Psoas muscle (tissue), 8 donors: Measurements from ENCODE around the gene SPECC1L. TPM values are rescaled to one million over a fixed set of nuclear protein-coding genes. Genes with fewer than 3 reads are reported as not detected.
"Not testable (repeated sequence)": the region's sequence is repeated elsewhere in the genome, so short reads cannot be mapped to it uniquely, and the experiment has no call there.

ENCODE experiments used
- ATAC-seq, 4 donors: fragments of 200-7000 bp; cut with Tn5 transposase; one replicate each; pipeline ENCODE4 v1.9.1; 2020; ENCODE audit warnings: moderate library complexity in 3 of 4, mild to moderate bottlenecking in 2 of 4
- DNase-seq, 2 donors: peaks; one replicate each; pipeline ENCODE4 v3.0.0-alpha.2; 2020
- H3K27ac ChIP-seq: fragments of 200-600 bp; one replicate; pipeline ENCODE4 v1.8.0; 2022
- H3K27me3 ChIP-seq, 3 donors: fragments of 200-600 bp in 1 of 3; one replicate each; pipeline versions ENCODE4 v1.6.1 to v1.8.0; 2013 to 2022; ENCODE audit warnings: low read length in 2 of 3, mild to moderate bottlenecking in 2 of 3, moderate library complexity in 1 of 3; ENCODE audit not compliant: insufficient read depth in 3 of 3
- H3K36me3 ChIP-seq, 2 donors: fragments of 200-600 bp in 1 of 2; one replicate each; pipeline versions ENCODE4 v1.6.1 to v1.8.0; 2013 to 2022; ENCODE audit warnings: low read depth in 1 of 2, mild to moderate bottlenecking in 1 of 2, moderate library complexity in 1 of 2; ENCODE audit not compliant: insufficient read depth in 1 of 2
- H3K4me1 ChIP-seq: fragments of 200-600 bp; one replicate; pipeline ENCODE4 v1.8.0; 2022
- H3K4me3 ChIP-seq: fragments of 200-600 bp; one replicate; pipeline ENCODE4 v1.8.0; 2022; ENCODE audit warnings: mild to moderate bottlenecking
- H3K9me3 ChIP-seq: fragments of 200-600 bp; one replicate; pipeline ENCODE4 v1.8.0; 2022
- CTCF ChIP-seq: fragments of 200-600 bp; IDR thresholded peaks from one replicate; pipeline ENCODE4 v1.8.0; 2022; ENCODE audit warnings: antibody characterized with exemption
- WGBS, 3 donors: extraction: QIAGEN DNeasy Blood & Tissue Kit; methylation state at CpG; one replicate each; pipeline versions ENCODE4 v1.1.6 to v1.1.7; 2013; 5-methylcytosine and 5-hydroxymethylcytosine counted together
- intact Hi-C, 2 donors: fragments of 100-400 bp; cut with DNase I; formaldehyde crosslinking; loops; one replicate each; pipeline versions ENCODE4 v1.11.0 to v1.14.2; 2022
- polyA plus RNA-seq, 3 donors: library from polyadenylated mRNA; stranded (reverse); fragments of 200-250 nt; gene quantifications; one replicate each; pipeline ENCODE4 v1.2.3, GENCODE V29; 2013
- total RNA-seq, 4 donors: library from RNA; stranded (reverse); fragmentation: NEBNext Ultra II Directional in 2 of 4; extraction: Animal tissue kit (Norgen Biotek cat#: 25700) in 2 of 4; gene quantifications; one replicate each; pipeline versions ENCODE4 v1.2.1 to v1.2.4, GENCODE V29; 2021 to 2023
- donor health status: healthy with polysubstance abuse.
- donor health status: DM: no; HTN: no; CAD: no; lungs with moderate emphysema.
- donor health status: Bipolar disorder and iron deficiency.
- donor health status: healthy.
- donor health status: DM: yes; HTN: yes; CAD: no.
- donor health status: DM: no; HTN: no; CAD: no.
- donor health status: DM: no; HTN: no; CAD: no.
- donor health status: DM: yes; HTN: yes; CAD: no.

Gene SPECC1L
- total and polyA plus RNA-seq, 7 donors = 6.8 to 29.9 (median 23.6) TPM

DNA sequence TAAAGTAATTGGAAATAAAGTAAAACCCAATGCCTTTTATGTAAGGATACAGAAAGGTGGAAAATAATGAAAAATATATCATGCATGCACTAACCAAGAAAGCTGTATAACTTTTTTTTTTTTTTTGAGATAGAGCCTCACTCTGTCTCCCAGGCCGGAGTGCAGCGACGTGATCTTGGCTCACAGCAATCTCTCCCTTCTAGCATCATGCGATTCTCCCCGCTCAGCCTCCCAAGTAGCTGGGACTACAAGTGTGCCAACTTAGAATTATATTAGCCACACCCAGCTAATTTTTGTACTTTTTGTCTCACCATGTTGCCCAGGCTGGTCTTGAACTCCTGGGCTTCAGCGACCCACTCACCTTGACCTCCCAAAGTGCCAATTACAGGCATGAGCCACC is 30.2 kb upstream of the SPECC1L start:
- TF ChIP-seq CTCF = no peak

DNA sequence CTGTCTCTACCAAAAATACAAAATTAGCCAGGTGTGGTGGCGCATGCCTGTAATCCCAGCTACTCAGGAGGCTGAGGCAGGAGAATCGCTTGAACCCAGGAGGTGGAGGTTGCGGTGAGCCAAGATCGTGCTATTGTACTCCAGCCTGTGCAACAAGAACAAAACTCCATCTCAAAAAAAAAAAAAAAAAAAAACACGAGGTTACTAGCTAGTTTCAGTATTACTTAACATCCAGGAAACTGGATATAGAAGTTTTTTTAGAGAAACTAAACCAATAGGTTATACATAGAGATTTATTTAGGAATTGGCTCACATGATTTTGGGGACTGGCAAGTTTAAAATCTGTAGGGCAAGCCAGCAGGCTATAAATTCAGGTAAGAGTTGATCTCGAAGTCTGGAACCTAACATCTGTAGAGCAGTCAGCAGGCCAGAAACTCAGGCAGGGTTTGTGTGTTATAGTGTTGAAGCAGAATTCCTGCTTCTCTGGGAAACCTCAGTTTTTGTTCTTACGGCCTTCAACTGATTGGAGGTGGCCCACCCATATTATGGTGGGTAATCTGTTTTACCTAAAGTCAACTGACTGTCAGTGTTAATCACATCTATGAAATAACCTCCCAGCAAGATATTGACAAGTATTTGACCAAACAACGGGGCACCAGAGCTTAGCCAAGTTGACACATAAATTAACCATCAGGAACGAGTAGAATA is 29.5 kb upstream of the SPECC1L start:
- ATAC-seq, H3K27ac ChIP-seq, H3K4me3 ChIP-seq, H3K9me3 ChIP-seq, DNase-seq, H3K36me3 ChIP-seq, H3K4me1 ChIP-seq, H3K27me3 ChIP-seq: not testable (repeated sequence)
- WGBS, 3 donors = 76 to 89% (median 81%) methylated on average over 9 of the region's 9 CpGs
- intact Hi-C loops = loop anchor here in 1 of 2 donors (10.0 kb wide), 1 partner anchor 136 kb away; no protein-coding TSS in a partner anchor

More for the DNA sequence above, 30.2 kb upstream of the SPECC1L start:
- Histone ChIP-seq H3K27ac (no peak overlapping the region), H3K4me1 (no peaks in the 10 kb centered on the region), H3K4me3 (no peak overlapping the region), H3K36me3 (no peaks in the 10 kb centered on the region), H3K9me3 (no peaks in the 10 kb centered on the region), H3K27me3 (no peaks in the 10 kb centered on the region)
- no peak for DNase-seq
- ATAC-seq = no peak
- intact Hi-C loops = loop anchor here in 1 of 2 donors (10.0 kb wide), 1 partner anchor 136 kb away; no protein-coding TSS in a partner anchor
- 45 to 68% (median 50%) methylated on average over 6 of the region's 6 CpGs for WGBS, 3 donors

- H3K36me3 ChIP-seq, H3K27ac ChIP-seq, H3K27me3 ChIP-seq, H3K4me1 ChIP-seq, H3K9me3 ChIP-seq, ATAC-seq: not testable (repeated sequence)
- intact Hi-C loops = loop anchor here in 1 of 2 donors (10.0 kb wide), 1 partner anchor 139 kb away; no protein-coding TSS in a partner anchor
- WGBS, 3 donors = 41 to 48% (median 47%) methylated on average over 2 to 3 of the region's 3 CpGs
- DNase-seq = peak in 1 of 2 donors; percentile 46
- H3K4me3 ChIP-seq = peak overlapping the region; percentile 18
These were observed 27.2 kb upstream of the SPECC1L start for GRCh38 chr22:24243417-24243816.

- Histone ChIP-seq H3K27ac (peak overlapping the region; percentile 30), H3K4me3 (peak overlapping the region; percentile 44), H3K36me3 (no peaks in the 10 kb centered on the region), H3K27me3 (no peaks in the 10 kb centered on the region), H3K9me3 (no peaks in the 10 kb centered on the region), H3K4me1 (peaks cover 4% of the 10 kb centered on the region)
- DNase-seq = peak; percentile 32 to 61
- intact Hi-C loops = loop anchor here in 1 of 2 donors (10.0 kb wide), 1 partner anchor 139 kb away; no protein-coding TSS in a partner anchor
- ATAC-seq = no peak
- TF ChIP-seq CTCF = no peak
- WGBS, 3 donors = 34 to 56% (median 42%) methylated on average over 18 to 19 of the region's 19 CpGs
These were observed 26.4 kb upstream of the SPECC1L start for GRCh38 chr22:24244144-24244787.

- H3K36me3 ChIP-seq, H3K27me3 ChIP-seq, ATAC-seq, H3K9me3 ChIP-seq, H3K4me1 ChIP-seq: not testable (repeated sequence)
- peak within 1 kb of the TSS; percentile 44 for H3K4me3 ChIP-seq
- intact Hi-C loops = loop anchor here (5.0 to 10.0 kb wide), 3 partner anchors 53 to 140 kb away; no protein-coding TSS in a partner anchor
- DNase-seq = peak; percentile 72 to 80
- WGBS, 3 donors = 13 to 37% (median 18%) methylated on average over 7 to 12 of the region's 12 CpGs
- peak within 1 kb of the TSS; percentile 63 for H3K27ac ChIP-seq
These were observed 25.6 kb upstream of the SPECC1L start, which contains the start of gene GGT5 for GRCh38 chr22:24245030-24245431. TSS of gene GGT5 (minus strand) at chr22:24245082. CDS start at chr22:24244725, 357 bp downstream.

DNA sequence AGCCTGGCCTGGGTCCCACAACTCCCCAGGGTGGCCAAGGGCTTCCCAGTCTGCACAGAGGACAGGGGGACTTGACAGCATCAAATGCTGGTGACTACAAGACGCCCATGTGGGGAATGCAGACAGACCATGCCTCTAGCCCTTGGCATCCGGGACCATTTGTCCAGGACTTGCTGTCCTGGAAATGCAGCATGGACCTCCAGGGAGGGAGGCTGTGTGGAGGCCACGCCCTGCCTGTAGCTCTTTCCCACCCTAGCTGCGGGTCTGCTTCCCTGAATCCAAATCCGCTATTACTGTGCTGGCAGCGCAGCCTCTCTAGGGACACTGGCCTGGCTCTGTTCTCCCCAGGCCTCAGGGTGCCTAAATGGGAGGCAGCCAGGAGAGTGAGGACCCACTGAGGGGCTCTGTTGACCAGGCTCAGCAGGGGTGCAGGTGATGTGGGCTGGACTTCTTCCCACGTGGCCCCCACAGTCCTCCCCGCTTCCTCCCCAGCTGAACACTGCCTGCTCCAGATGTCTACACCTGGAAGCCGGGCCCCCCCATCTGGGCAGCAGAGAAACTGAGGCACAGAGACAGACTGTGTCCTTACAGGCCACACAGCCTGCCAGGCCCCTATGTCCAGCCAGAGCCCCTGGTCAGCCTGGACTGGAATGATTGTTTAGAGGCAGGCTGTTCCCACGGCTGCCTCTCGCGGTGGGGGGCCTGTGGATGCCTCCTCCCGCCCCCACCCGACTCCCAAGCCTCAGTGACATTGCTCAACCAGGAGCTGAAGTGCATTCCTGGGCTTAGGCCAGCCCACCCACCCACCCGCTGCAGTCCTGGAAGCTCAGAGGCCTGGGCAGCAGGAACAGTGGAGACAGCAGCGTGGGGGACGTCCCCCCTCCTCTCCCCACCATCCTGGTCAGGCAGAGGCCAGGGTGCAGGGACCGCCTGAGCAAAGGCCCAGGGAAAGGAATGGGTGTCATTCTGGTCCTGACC is 24.8 kb upstream of the SPECC1L start:
- 42 to 55% (median 43%) methylated on average over 15 to 18 of the region's 18 CpGs for WGBS, 3 donors
- peak overlapping the region; percentile 67 for H3K27ac ChIP-seq
- H3K27me3 ChIP-seq, H3K9me3 ChIP-seq, H3K36me3 ChIP-seq, H3K4me1 ChIP-seq: not testable (repeated sequence)
- peak; percentile 89 to 93 for DNase-seq
- peak in 3 of 4 donors; percentile 65 to 79 (median 69) for ATAC-seq
- H3K4me3 ChIP-seq = peak overlapping the region; percentile 30
- intact Hi-C loops = loop anchor here (5.0 to 10.0 kb wide), 3 partner anchors 54 to 141 kb away; no protein-coding TSS in a partner anchor
